ENCODE measurements around the gene PSD.

Gene PSD

DNA sequence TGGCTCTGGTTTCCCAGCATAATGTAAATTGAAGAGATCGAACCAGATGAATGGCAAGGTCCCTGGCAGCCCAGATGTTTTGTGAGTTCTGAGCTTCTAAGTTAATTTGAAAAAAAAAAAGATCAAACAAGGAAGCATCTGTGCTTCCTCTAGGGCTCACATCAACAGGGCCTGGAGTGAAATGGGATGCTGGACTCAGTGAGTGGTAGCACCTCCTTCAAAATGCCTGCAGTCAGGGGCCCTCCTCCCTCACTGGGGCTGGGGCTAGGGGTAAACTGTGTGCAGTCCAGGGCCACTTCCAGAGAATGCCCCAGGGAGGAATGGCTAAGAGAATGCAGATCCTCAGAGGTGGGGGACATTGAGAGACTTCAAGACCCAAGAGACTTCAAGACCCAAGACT is 19.8 kb upstream of the PSD start:
- no peak for DNase-seq

DNA sequence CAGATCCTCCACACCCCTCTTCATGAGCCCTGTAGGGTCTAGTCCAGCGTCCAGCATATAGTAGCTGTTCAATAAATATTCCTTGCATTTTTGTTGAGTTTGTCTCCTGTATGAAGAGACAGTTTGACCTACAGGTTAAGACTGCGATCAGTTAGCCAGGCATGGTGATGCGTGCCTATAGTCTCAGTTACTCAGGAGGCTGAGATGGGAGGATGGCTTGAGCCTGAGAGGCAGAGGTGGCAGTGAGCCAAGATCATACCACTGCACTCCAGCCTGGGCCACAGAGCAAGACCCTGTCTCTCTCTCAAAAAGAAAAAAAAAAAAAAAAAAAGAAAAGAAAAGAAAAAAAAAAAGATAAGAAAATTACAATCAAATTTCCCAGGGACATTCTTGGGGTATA is 18.9 kb upstream of the PSD start:
- DNase-seq = no peak

DNA sequence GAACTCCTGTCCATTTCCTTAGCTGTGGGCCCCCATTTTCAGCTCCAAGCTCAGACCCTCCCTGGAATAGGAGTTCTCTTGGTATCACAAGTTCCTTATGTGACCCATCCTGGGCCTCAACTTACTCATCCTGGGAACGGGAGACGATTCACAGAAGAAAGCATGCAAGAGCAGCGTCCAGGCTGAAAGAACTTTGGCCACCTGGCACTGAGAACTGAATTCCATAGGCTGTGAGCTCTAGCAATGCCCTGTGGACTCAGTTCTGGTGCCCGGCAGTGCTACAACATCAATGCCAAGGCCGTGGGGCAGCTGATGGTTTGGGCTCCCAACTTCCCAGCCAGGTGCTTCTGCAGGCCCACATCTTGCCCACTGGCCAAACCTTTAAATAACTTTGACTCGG is 17.7 kb upstream of the PSD start:
- DNase-seq = no peak

- DNase-seq = peak; percentile 63 to 72
Measured at GRCh38 chr10:102435529-102436233, 17.1 kb upstream of the PSD start.

- DNase-seq = peak in 1 of 2 experiments; percentile 27
Measured at GRCh38 chr10:102435133-102435497, 16.5 kb upstream of the PSD start.

DNA sequence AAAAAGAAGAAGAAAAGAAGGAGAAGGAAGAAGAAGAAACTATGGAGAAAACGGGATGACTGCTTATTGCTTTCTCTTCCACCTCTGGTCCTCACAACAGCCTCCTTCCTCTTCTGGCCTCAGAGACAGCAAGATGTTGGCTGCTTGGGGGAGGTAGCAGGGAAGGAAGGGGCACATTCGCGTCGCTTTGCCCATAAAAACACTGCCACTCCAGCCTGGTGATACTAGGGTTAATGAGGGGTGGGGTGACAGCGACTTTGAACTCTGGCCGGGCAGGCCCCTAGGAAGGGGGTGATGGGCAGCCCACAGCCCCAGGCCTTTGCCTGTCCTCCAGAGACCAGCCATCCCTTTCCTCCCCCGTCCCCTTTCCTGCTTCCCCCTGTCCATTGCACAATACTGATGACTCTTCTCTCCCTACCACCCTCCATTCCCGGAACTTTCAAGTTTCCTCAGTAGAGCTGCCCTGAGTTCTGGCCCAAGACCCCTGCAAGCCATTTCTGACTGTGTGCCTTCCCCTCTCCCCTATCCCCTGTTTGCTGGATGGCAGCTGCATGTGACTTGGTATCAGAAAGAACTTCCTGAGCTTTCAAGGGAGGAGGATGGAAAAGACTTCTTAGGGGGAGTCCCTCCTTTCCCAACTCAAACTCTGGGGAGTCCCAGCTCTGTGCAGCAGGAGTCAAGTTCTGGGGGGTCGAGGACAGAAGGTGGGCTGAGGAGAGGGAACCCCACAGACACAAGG is 16.0 kb upstream of the PSD start:
- no peak for DNase-seq

- no peak for DNase-seq
Measured at GRCh38 chr10:102433619-102434046, 15.0 kb upstream of the PSD start.

GRCh38 chr10:102432162-102432950 is 13.8 kb upstream of the PSD start, which contains the start of gene CUEDC2:
Gene CUEDC2, minus strand, starts transcription at chr10:102432574. Its CDS starts 7,386 bp downstream, at chr10:102425188.
- DNase-seq = peak; percentile 99

DNA sequence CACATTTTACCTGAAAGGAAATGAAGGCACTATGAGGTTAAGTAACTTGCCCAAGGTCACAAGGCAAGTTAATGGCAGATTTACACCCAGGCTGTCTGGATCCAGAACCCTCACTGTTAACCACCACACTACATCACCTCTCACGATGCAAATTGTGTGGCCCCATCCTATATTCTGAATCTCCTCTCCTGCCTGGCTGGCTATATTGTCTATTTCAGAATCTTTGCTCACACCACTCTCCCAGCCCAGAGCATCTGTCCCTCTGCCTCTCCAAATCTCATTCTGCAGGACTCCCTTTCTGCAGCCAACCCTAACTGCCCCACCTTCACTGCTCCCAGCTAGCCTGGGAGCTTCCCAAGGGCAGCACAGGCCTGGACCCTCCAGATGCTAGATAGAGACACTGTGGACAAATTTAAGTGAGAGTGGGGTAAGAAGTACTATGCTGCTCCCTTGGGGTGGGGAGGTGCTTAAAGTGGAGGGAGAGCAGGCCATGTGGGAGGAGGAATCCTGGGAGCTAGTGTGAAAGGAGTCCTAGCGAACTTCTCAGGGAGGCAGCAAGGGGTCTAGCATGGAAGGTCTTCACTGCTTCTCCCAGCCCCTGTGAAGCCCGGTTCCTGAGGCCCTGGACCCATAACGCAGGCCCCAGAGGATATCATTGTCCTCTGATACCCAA is 13.0 kb upstream of the PSD start:
- DNase-seq = no peak

DNA sequence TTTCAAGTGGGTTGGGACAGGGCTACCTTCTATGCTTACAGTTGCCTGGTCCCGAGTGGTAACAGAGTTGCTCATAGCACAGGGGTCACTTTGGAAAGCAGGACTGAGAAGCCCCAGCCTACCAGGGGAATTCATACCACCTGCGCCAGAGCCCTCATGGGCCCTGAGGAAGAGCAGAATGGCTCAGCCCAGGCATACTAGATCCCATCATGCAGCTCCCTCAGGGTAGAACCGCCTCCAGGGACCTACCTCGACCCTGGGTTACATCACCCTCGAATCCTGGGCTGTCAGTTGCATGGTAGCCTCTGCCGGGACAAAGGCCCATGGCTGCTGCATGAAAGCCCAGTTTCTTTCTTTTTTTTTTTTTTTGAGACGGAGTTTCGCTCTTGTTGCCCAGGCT is 10.9 kb upstream of the PSD start:
- no peak for DNase-seq

DNA sequence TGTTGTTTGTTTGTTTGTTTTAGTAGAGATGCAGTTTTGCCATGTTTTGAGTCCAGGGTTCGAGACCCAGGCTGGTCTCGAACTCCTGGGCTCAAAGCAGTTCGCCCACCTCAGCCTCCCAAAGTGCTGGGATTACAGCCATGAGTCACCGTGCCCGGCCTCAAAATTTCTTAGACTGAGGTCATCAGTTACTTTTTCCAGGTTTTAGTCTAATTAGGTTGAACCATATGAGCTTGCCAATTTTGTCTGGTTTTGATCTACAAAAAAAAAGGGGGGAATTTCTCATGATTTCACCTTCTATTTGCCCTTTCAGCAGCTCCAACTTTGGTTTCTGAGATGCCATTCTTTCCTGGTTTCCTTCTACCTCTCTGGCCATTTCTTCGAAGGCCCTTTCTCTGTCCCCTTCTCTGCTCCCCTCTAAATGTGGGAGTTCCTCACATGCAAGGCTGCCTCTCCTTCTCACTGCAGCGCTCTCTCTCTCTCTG is 8.3 kb upstream of the PSD start:
- no peak for DNase-seq

GRCh38 chr10:102425444-102425843 is 6.9 kb upstream of the PSD start:
- DNase-seq = no peak

GRCh38 chr10:102424916-102425315 is 6.3 kb upstream of the PSD start:
- no peak for DNase-seq

- DNase-seq = no peak
Measured at GRCh38 chr10:102424145-102424544, 5.6 kb upstream of the PSD start.

GRCh38 chr10:102423372-102423968 is 4.9 kb upstream of the PSD start:
- DNase-seq = no peak

GRCh38 chr10:102422545-102423129 is 4.1 kb upstream of the PSD start:
- peak; percentile 66 to 73 for DNase-seq

DNA sequence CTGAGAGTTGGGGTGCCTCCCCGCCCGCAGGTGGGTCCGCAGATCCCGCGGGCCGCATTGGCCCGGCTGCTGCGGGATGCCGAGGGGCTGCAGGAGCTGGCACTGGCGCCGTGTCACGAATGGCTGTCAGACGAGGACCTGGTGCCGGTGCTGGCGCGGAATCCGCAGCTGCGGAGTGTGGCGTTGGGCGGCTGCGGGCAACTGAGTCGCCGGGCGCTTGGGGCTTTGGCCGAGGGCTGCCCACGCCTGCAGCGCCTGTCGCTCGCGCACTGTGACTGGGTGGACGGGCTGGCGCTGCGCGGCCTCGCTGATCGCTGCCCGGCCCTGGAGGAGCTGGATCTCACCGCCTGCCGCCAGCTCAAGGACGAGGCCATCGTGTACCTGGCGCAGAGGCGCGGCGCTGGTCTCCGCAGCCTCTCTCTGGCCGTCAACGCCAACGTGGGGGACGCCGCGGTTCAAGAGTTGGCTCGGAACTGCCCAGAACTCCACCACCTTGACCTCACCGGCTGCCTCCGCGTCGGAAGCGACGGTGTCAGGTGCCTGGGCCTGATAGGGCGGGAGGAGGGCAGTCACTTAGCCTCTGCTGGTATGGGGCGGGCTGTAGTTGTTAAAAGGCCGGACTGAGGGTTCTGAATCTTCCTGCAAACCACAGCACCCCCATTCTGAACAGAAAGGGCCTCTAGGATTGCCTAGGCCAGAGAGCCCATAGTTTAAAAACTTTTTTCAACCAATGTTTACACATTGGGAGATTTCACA is 3.4 kb upstream of the PSD start:
- peak in 1 of 2 experiments; percentile 43 for DNase-seq

- no peak for DNase-seq
Measured at GRCh38 chr10:102421507-102421756, 2.8 kb upstream of the PSD start.

DNA sequence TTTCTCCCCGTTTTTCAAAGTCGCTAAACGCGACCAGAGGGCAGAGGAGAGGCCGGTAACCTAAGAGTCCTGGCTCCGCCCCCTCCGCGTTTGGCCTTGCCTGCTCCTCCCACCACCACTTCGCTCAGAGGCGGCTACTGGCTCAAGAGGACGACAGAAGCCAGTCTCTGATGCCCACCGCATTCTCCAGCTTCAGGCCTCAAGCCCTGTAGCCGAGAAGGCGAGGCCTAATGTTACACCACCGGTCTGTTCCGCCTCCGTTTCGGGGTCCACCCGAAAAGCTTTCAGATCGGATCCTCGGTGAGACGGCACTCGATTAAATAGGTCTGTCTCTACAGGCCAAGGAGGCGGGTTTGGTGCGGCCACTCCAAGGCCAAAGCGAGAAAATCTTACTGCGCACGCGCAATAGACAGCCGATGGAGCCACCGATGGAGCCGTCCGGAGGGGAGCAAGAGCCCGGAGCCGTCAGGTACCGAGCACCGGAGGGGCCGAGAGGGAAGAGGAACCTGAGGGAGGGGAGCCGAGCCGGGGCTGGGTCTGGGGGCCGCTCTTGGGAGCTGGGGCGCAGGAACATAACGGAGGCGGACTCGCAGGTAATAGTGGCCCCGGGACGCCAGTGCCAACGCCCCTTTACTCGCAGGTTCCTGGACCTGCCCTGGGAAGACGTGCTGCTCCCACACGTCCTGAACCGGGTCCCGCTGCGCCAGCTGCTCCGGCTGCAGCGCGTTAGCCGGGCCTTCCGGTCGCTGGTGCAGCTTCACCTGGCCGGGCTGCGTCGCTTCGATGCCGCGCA is 2.3 kb upstream of the PSD start, which contains the start of gene FBXL15:
FBXL15 (plus strand) TSS at position 123 of the 793 bp plus-strand sequence; CDS start at position 417, 294 bp downstream.
- peak; percentile 97 for DNase-seq

- DNase-seq = no peak
Measured at GRCh38 chr10:102420181-102420713, 1.7 kb upstream of the PSD start.
